Gastrocnemius medialis (tissue), 4 donors: ENCODE results near the gene WDR70.

Source experiments
- POLR2A ChIP-seq, 2 donors: fragments of 450-650 bp; IDR thresholded peaks; one replicate each; pipeline ENCODE4 v1.6.1; 2017; ENCODE audit warnings: antibody characterized with exemption in 2 of 2, mild to moderate bottlenecking in 2 of 2, moderate library complexity in 2 of 2
- TF ChIP-seq, protein P1 (sequence below), 5 experiments: fragments of 450-650 bp in 3 of 5; fragments of 200-600 bp in 2 of 5; sonication (generic) in 2 of 5; IDR thresholded peaks in 4 of 5; conservative IDR thresholded peaks in 1 of 5; 1 replicate in 4 of 5; 2 replicates in 1 of 5; pipeline ENCODE4 v1.5.1; 2016 to 2019; ENCODE audit warnings: antibody characterized with exemption in 5 of 5, mild to moderate bottlenecking in 3 of 5, moderate library complexity in 3 of 5

- TF ChIP-seq POLR2A (IDR thresholded peaks at IDR 0.05), result no peak
- TF ChIP-seq, protein P1, sequence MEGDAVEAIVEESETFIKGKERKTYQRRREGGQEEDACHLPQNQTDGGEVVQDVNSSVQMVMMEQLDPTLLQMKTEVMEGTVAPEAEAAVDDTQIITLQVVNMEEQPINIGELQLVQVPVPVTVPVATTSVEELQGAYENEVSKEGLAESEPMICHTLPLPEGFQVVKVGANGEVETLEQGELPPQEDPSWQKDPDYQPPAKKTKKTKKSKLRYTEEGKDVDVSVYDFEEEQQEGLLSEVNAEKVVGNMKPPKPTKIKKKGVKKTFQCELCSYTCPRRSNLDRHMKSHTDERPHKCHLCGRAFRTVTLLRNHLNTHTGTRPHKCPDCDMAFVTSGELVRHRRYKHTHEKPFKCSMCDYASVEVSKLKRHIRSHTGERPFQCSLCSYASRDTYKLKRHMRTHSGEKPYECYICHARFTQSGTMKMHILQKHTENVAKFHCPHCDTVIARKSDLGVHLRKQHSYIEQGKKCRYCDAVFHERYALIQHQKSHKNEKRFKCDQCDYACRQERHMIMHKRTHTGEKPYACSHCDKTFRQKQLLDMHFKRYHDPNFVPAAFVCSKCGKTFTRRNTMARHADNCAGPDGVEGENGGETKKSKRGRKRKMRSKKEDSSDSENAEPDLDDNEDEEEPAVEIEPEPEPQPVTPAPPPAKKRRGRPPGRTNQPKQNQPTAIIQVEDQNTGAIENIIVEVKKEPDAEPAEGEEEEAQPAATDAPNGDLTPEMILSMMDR (IDR thresholded peaks at IDR 0.05 in 4 of 5, conservative IDR thresholded peaks at IDR 0.05 in 1 of 5), result no peak
Measured at GRCh38 chr5:37355161-37355560, 24.0 kb upstream of the WDR70 start.
